Inflammatory macrophage treated with lipopolysaccharide for 1 hour (primary cell): ENCODE data around the gene TMEM232.
"Not testable (repeated sequence)": the region's sequence is repeated elsewhere in the genome, so short reads cannot be mapped to it uniquely, and the experiment has no call there.

Experiments
- DNase-seq, 2 donors: peaks; one replicate each; pipeline ENCODE4 v3.0.0-alpha.2; 2020 to 2022

TMEM232 gene

DNA sequence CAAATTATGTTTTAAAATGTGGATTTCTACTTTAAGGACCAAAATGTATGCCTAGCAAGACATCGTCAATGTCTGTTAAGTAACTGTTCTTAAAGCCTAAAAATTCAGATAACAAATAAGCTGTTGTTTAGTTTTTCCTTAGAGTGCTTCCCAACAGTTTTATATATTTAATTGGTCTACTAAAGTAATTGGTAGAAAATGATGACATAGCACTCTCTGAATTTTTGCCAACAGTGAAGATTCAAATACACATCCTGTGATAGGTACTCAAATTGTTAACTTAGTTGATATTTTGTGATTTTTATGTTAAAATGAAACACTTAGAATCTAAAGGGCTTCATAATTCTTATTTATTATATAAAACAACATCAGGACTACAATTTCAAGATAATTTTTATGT, 107.5 kb downstream of the TMEM232 start:
- DNase-seq: no peak

- DNase-seq: no peak
Measured at GRCh38 chr5:110616009-110616408, 110.5 kb downstream of the TMEM232 start.

GRCh38 chr5:110612794-110613247, 113.7 kb downstream of the TMEM232 start:
- DNase-seq: no peak

GRCh38 chr5:110611817-110612216, 114.7 kb downstream of the TMEM232 start:
- DNase-seq: no peak

- no peak for DNase-seq
Measured at GRCh38 chr5:110594866-110595265, 131.6 kb downstream of the TMEM232 start.

DNA sequence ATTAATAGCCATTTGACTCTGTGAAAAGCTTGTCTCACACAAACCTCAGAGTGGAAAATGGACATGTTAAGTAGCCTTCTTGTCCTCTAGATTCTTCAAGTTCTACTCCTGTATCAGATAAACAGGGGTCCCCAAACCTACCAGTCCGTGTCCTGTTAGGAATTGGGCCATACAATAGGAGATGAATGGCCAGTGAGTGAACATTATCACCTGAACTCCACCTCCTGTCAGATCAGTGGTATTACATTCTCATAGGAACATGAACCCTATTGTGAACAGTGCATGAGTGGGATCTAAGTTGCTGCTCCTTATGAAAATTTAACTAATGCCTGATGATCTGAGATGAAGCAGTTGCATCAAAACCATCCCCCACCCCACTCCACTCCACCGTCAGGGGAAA, 136.3 kb downstream of the TMEM232 start:
- no peak for DNase-seq

GRCh38 chr5:110588286-110588980, 138.0 kb downstream of the TMEM232 start:
- no peak for DNase-seq

GRCh38 chr5:110580625-110581024, 145.8 kb downstream of the TMEM232 start:
- DNase-seq: no peak

DNA sequence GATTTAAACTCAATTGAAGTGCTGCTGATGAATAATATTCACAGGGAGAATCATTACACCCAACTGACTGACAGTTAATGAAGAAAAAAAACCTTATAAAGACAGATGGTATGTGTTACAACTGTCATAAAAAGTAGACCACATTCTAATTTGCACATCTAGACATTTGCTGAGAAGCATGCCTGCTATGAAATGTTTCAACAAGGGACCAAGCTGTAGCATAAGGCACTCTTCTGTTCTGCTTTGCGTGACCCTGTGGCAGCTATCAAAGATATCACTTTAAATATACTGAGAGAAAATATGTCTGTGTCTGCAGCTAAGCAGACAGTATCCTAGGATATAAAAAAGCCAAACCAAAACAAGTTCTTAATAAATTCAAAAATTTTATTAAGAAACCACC, 153.7 kb downstream of the TMEM232 start:
- no peak for DNase-seq

- DNase-seq: no peak
Measured at GRCh38 chr5:110562191-110562590, 164.3 kb downstream of the TMEM232 start.

- DNase-seq: no peak
Measured at GRCh38 chr5:110561510-110561909, 165.0 kb downstream of the TMEM232 start.

GRCh38 chr5:110549301-110549700, 177.2 kb downstream of the TMEM232 start:
- no peak for DNase-seq

- DNase-seq: no peak
Measured at GRCh38 chr5:110548171-110548570, 178.3 kb downstream of the TMEM232 start.

GRCh38 chr5:110547495-110547894, 179.0 kb downstream of the TMEM232 start:
- DNase-seq: no peak

DNA sequence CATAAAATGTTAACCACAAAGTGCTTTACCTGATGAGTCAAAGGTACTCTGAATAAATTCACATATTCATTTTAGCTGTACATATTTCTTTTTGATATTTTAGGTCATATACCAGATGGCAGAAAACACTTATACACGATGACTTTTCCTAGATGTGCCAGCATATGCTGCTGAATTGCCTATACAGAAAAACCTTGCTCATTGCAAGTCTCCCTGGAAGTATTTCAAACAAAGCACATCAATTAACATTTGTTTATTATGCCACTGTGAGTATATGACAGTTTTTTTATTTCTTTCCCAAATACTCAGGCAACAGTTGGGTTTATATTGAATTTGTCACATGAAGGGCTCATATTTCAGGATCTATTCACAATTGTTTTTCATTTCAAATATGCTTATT, 180.8 kb downstream of the TMEM232 start:
- DNase-seq: no peak

GRCh38 chr5:110544603-110545002, 181.9 kb downstream of the TMEM232 start:
- no peak for DNase-seq

GRCh38 chr5:110542949-110543348, 183.5 kb downstream of the TMEM232 start:
- no peak for DNase-seq

- DNase-seq: no peak
Measured at GRCh38 chr5:110536120-110537115, 190.1 kb downstream of the TMEM232 start.

GRCh38 chr5:110535146-110535545, 191.3 kb downstream of the TMEM232 start:
- DNase-seq: not testable (repeated sequence)

DNA sequence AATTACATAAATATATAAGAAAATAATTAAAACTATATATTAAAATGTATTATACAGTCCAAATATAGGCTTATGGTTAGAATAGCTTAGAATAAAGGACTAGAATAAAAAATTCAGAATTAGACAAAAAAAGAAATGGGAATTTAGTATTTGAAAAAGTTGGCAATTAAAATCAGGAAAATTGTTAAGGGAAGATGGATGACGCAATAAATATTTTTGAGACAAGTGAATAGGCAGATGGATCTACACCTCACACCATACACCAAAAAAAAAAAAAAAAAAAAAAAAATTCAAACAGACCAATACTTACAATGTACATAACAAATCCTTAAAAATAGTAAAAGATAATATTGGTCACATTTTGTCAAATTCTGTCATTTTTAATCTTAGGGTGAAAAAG, 200.7 kb downstream of the TMEM232 start:
- no peak for DNase-seq

GRCh38 chr5:110517396-110517795, 209.1 kb downstream of the TMEM232 start:
- no peak for DNase-seq

DNA sequence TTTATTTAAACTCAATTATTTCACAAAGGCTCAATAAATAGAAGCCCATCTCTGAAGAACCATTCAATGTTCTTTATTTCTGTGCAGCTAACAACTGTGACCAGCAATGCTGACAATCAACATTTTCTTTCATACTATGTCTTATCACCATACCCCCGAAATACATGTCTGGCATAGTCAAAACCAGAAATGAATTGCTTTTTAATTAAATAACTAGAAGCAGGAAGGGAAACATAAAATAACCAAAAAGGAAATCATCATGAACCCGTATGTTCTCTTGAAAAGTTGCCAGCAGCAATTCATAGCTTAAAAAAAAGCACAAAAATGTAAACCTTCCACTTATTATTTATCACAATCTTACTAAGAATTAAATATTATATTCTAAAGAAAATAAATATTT, 212.4 kb downstream of the TMEM232 start:
- DNase-seq: no peak

- no peak for DNase-seq
Measured at GRCh38 chr5:110512266-110512665, 214.2 kb downstream of the TMEM232 start.

- no peak for DNase-seq
Measured at GRCh38 chr5:110510146-110510545, 216.3 kb downstream of the TMEM232 start.
